CD4-positive, alpha-beta memory T cell (primary cell): ENCODE data around the gene IZUMO2. TPM values are rescaled to one million over a fixed set of nuclear protein-coding genes. Genes with fewer than 3 reads are reported as not detected.
A peak's percentile ranks its signal among the peaks of the same experiment; 100 is the strongest.

Experiments used
- CTCF ChIA-PET: fragments of 350-600 bp; sonication (Branson Sonifier 250); formaldehyde crosslinking; loops from one replicate; lab custom pipeline; 2021; ENCODE audit warnings: inconsistent platforms; ENCODE audit not compliant: partially characterized antibody; lab: Charles Lee
- POLR2A ChIA-PET: fragments of 350-600 bp; sonication (Branson Sonifier 250); formaldehyde crosslinking; loops from one replicate; lab custom pipeline; 2021; ENCODE audit not compliant: partially characterized antibody; lab: Charles Lee
- DNase-seq, 5 donors: peaks; one replicate each; pipeline versions ENCODE4 v3.0.0 to v3.0.0-alpha.2; 2020 to 2022; ENCODE audit warnings: mixed read lengths in 1 of 5
- H3K27ac ChIP-seq: one replicate; pipeline ENCODE4 v1.7.0; 2013; ENCODE audit warnings: low read depth, low read length
- H3K27me3 ChIP-seq: 2 replicates; pipeline ENCODE4 v1.7.0; 2013; ENCODE audit warnings: mild to moderate bottlenecking, low read length, moderate library complexity; ENCODE audit not compliant: insufficient read depth
- H3K36me3 ChIP-seq: 2 replicates; pipeline ENCODE4 v1.7.0; 2013; ENCODE audit warnings: mild to moderate bottlenecking, low read length, moderate library complexity; ENCODE audit not compliant: insufficient read depth
- H3K4me1 ChIP-seq: 2 replicates; pipeline ENCODE4 v1.7.0; 2013; ENCODE audit warnings: mild to moderate bottlenecking, low read length, moderate library complexity; ENCODE audit not compliant: insufficient read depth
- H3K4me3 ChIP-seq, 2 donors: one replicate each; pipeline ENCODE4 v1.7.0; 2013; ENCODE audit warnings: low read length in 2 of 2, mild to moderate bottlenecking in 1 of 2
- H3K9me3 ChIP-seq, 2 donors: one replicate each; pipeline ENCODE4 v1.7.0; 2013; ENCODE audit warnings: low read length in 2 of 2, control low read depth in 1 of 2; ENCODE audit not compliant: control insufficient read depth in 1 of 2
- H3K27ac Mint-ChIP-seq, 7 donors: one replicate each; pipeline ENCODE4 v1.8.0; 2020 to 2021; ENCODE audit warnings: mixed read lengths in 7 of 7, mild to moderate bottlenecking in 6 of 7, inconsistent platforms in 3 of 7, moderate library complexity in 3 of 7
- H3K27me3 Mint-ChIP-seq, 2 donors: one replicate each; pipeline ENCODE4 v1.8.0; 2020 to 2021; ENCODE audit warnings: mixed read lengths in 2 of 2
- H3K36me3 Mint-ChIP-seq, 2 donors: one replicate each; pipeline ENCODE4 v1.8.0; 2020 to 2021; ENCODE audit warnings: mixed read lengths in 2 of 2, inconsistent platforms in 1 of 2, mild to moderate bottlenecking in 1 of 2
- H3K4me1 Mint-ChIP-seq, 4 donors: one replicate each; pipeline ENCODE4 v1.8.0; 2020 to 2021; ENCODE audit warnings: mixed read lengths in 4 of 4, mild to moderate bottlenecking in 1 of 4
- H3K4me3 Mint-ChIP-seq, 8 donors: one replicate each; pipeline ENCODE4 v1.8.0; 2020 to 2021; ENCODE audit warnings: mixed read lengths in 8 of 8, mild to moderate bottlenecking in 7 of 8, moderate library complexity in 6 of 8, inconsistent platforms in 3 of 8
- H3K9me3 Mint-ChIP-seq, 8 donors: one replicate each; pipeline ENCODE4 v1.8.0; 2020 to 2021; ENCODE audit warnings: mixed read lengths in 8 of 8, mild to moderate bottlenecking in 5 of 8, inconsistent platforms in 3 of 8, moderate library complexity in 1 of 8
- intact Hi-C: fragments of 100-400 bp; cut with micrococcal nuclease; formaldehyde crosslinking; loops from one replicate; pipeline ENCODE4 v1.15.1; 2023
- polyA plus RNA-seq, 2 donors: library from polyadenylated mRNA; unstranded; fragments of 300-500 nt; fragmentation: Illumina TruSeq; gene quantifications; one replicate each; pipeline ENCODE4 v1.2.3, GENCODE V29; 2021
- total RNA-seq, 2 experiments: library from RNA; stranded (reverse); gene quantifications; one replicate each; pipeline ENCODE4 v1.2.3, GENCODE V29; 2021

The IZUMO2 gene
- total and polyA plus RNA-seq, 4 experiments from 2014 or later: not detected

DNA sequence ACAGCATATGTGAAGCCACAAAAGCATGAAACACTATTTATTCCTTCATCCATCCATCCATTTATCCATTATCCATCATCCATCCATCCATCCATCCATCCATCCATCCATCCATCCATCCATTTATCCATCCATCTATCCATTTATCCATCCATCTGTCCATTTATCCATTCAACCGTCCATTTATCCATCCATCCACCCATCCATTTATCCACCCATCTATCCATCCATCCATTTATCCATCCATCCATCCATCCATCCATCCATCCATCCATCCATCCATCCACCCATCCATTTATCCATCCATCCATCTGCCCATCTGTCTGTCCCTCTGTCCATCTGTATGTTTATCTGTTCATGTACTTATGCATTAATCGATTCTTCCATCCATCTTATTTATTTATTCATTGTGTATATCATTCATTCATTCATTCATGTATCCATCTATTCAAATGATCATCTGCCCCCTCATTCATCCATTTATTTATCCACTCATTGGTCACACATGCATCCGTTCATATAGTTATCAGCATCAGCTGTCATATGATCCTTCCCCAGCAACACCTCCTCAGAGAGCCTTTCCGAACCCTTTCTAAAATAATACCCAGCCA lies 33.3 kb upstream of the IZUMO2 start:
- peaks cover 31 to 36% of the 10 kb centered on the region in 2 donors for H3K27me3 Mint-ChIP-seq
- Histone ChIP-seq H3K27ac (no peak overlapping the region), H3K4me3 (no peak overlapping the region), H3K36me3 (no peaks in the 10 kb centered on the region), H3K27me3 (no peaks in the 10 kb centered on the region), H3K9me3 (no peaks in the 10 kb centered on the region), H3K4me1 (no peaks in the 10 kb centered on the region)
- H3K4me3 Mint-ChIP-seq: no peak overlapping the region
- peaks cover 0 to 2% (median 0%) of the 10 kb centered on the region in 4 donors for H3K4me1 Mint-ChIP-seq
- ChIA-PET CTCF (no interaction called here), POLR2A (no interaction called here)
- peaks cover 0 to 3% (median 0%) of the 10 kb centered on the region in 8 donors for H3K9me3 Mint-ChIP-seq
- intact Hi-C loops: no loop called here
- no peak for DNase-seq
- H3K36me3 Mint-ChIP-seq: no peaks in the 10 kb centered on the region
- no peak overlapping the region for H3K27ac Mint-ChIP-seq

DNA sequence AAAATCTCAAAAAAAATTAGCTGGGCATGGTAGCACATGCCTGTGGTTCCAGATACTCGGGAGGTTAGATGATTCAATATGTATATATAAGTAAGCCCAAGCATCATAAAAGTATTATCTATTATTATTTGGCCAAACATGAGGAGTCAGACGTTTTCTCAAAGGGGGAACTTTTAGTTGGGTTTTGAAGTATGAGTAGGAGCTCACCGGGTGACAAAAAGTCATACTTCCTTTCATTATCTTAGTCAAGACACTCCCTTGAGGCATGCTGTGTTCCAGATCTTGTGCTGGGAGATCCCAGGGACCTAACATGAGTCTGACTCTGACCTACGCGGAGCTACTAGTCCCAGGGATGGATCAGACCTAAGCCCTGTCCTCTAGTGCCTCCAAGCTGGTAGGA lies 32.1 kb upstream of the IZUMO2 start:
- DNase-seq: no peak
- Mint-ChIP-seq H3K36me3 (no peaks in the 10 kb centered on the region), H3K4me1 (peaks cover 0 to 2% (median 0%) of the 10 kb centered on the region in 4 donors), H3K4me3 (no peak overlapping the region), H3K27ac (no peak overlapping the region), H3K9me3 (peaks cover 0 to 2% (median 0%) of the 10 kb centered on the region in 8 donors), H3K27me3 (peaks cover 26 to 34% of the 10 kb centered on the region in 2 donors)
- POLR2A ChIA-PET: no interaction called here
- Histone ChIP-seq H3K27ac (no peak overlapping the region), H3K9me3 (no peaks in the 10 kb centered on the region), H3K4me3 (no peak overlapping the region), H3K36me3 (no peaks in the 10 kb centered on the region), H3K4me1 (no peaks in the 10 kb centered on the region), H3K27me3 (no peaks in the 10 kb centered on the region)
- intact Hi-C loops: no loop called here
- CTCF ChIA-PET: no interaction called here

DNA sequence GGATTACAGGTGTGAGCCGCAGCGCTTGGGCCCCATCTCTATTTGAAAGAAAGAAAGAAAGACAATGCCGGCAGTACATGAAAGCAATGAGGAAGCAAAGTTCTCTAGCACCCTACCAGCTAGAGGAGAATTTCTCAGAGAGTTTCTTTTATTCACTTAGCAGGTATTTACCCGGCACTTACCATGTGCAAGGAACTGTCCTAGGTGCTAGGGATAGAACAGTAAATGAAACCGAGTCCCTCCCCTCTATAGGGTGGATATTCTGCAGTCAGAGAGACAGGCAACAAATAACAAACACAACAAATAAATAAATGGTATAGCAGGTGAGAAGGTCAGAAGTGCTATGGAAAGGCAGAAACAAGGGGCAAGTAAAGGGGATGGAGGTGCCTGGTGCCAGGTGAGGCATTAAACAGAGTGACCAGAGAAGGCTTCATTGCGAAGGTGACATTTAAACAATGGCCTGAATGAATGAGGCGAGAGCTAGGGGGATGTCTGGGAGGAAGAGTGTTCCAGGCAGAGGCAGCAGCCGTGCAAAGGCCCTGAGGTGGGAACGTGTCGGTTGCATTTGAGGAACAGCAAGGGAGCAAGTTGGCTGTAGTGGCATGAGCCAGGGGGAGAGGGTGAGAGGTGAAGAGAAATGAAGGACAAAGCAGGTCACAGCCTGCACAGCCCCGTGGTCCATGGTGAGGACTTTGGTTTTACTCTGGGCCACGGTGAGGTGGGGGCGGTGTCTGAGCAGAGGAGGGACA lies 29.6 kb upstream of the IZUMO2 start:
- H3K27me3 ChIP-seq: no peaks in the 10 kb centered on the region
- H3K4me3 ChIP-seq: no peak overlapping the region
- no peak for DNase-seq
- no peak overlapping the region for H3K4me3 Mint-ChIP-seq
- H3K4me1 Mint-ChIP-seq: no peaks in the 10 kb centered on the region
- peaks cover 0 to 5% (median 0%) of the 10 kb centered on the region in 8 donors for H3K9me3 Mint-ChIP-seq
- H3K36me3 ChIP-seq: no peaks in the 10 kb centered on the region
- CTCF ChIA-PET: no interaction called here
- H3K9me3 ChIP-seq: no peaks in the 10 kb centered on the region
- intact Hi-C loops: no loop called here
- POLR2A ChIA-PET: no interaction called here
- H3K27me3 Mint-ChIP-seq: peaks cover 19 to 25% of the 10 kb centered on the region in 2 donors
- no peaks in the 10 kb centered on the region for H3K36me3 Mint-ChIP-seq
- no peak overlapping the region for H3K27ac ChIP-seq
- H3K4me1 ChIP-seq: no peaks in the 10 kb centered on the region
- H3K27ac Mint-ChIP-seq: peak overlapping the region in 1 of 7 donors; percentile 64

DNA sequence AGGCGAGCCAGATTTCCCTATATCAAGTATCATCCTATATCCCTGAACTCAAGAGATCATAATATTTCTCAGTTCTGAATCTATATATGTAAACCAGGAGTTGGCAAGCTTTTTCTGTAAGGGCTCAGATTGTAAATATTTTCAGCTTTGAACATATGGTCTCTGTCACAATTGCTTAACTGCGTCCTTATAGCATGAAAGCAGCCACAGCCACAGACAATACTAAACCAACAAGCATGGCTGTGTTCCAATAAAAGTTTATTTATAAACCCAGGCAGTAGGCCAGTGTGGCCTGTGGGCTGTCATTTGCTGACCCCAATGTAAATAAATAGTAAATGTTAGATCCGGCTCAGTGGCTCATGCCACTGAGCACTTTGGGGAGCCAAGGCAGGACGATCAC lies 28.1 kb upstream of the IZUMO2 start:
- Mint-ChIP-seq H3K36me3 (no peaks in the 10 kb centered on the region), H3K4me3 (no peak overlapping the region), H3K27ac (no peak overlapping the region), H3K9me3 (peaks cover 2 to 5% (median 2%) of the 10 kb centered on the region in 8 donors), H3K4me1 (no peaks in the 10 kb centered on the region), H3K27me3 (peaks cover 15 to 21% of the 10 kb centered on the region in 2 donors)
- H3K36me3 ChIP-seq: no peaks in the 10 kb centered on the region
- no peak for DNase-seq
- H3K27me3 ChIP-seq: no peaks in the 10 kb centered on the region
- no peaks in the 10 kb centered on the region for H3K9me3 ChIP-seq
- ChIA-PET CTCF (no interaction called here), POLR2A (no interaction called here)
- H3K27ac ChIP-seq: no peak overlapping the region
- intact Hi-C loops: no loop called here
- no peak overlapping the region for H3K4me3 ChIP-seq
- no peaks in the 10 kb centered on the region for H3K4me1 ChIP-seq

DNA sequence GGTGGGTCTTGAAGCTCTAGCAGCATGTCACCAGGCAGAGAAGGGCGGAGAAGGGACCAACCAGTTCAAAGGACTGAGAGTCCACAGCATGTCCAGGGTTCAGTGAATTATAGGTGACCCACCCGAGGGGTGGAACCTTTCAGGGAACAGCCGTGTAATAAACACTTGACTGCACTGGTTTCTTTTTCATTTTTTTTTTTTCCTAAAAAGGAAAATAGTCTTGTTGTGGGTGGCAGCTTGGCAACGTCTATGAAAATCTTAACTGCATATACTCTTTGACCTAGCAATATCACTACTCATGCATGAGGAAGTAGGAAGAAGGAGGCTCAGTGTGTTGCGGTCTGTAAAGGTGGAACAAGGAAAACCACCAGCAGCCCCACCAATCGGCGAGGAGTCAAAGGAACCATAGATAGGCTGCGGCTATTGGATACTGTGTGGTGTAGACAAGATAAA lies 27.4 kb upstream of the IZUMO2 start:
- intact Hi-C loops: no loop called here
- H3K36me3 ChIP-seq: no peaks in the 10 kb centered on the region
- no peak overlapping the region for H3K4me3 ChIP-seq
- CTCF ChIA-PET: no interaction called here
- H3K9me3 ChIP-seq: no peaks in the 10 kb centered on the region
- POLR2A ChIA-PET: no interaction called here
- Mint-ChIP-seq H3K4me1 (no peaks in the 10 kb centered on the region), H3K4me3 (no peak overlapping the region), H3K36me3 (no peaks in the 10 kb centered on the region), H3K27ac (no peak overlapping the region), H3K27me3 (peaks cover 13 to 17% of the 10 kb centered on the region in 2 donors), H3K9me3 (peaks cover 0 to 5% (median 3%) of the 10 kb centered on the region in 8 donors)
- H3K27me3 ChIP-seq: no peaks in the 10 kb centered on the region
- no peak for DNase-seq
- no peaks in the 10 kb centered on the region for H3K4me1 ChIP-seq
- H3K27ac ChIP-seq: no peak overlapping the region

DNA sequence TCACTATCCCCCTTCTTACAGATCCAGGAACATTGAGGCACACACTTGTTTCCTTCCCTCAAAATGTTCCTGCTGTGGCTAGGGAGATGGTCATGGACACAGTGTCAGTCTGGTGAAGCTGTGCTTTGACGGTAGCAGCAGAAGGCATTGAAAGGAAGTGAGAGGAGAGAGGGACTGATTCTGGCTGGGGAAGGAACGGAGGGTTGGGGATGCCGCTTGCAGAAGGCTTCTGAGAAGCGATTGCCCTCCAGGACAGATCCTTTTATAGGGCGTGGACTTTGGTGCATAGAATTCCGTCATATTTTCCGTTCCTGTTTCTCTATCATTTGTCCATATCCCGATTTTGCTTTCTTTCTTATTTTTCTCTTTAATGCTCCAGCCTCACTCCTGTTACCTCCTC lies 26.2 kb upstream of the IZUMO2 start:
- no peak overlapping the region for H3K27ac Mint-ChIP-seq
- ChIA-PET POLR2A (no interaction called here), CTCF (no interaction called here)
- H3K27ac ChIP-seq: no peak overlapping the region
- peaks cover 0 to 5% (median 3%) of the 10 kb centered on the region in 8 donors for H3K9me3 Mint-ChIP-seq
- H3K4me1 ChIP-seq: no peaks in the 10 kb centered on the region
- no peaks in the 10 kb centered on the region for H3K9me3 ChIP-seq
- H3K27me3 ChIP-seq: no peaks in the 10 kb centered on the region
- no peaks in the 10 kb centered on the region for H3K36me3 Mint-ChIP-seq
- no peaks in the 10 kb centered on the region for H3K4me1 Mint-ChIP-seq
- peaks cover 13 to 17% of the 10 kb centered on the region in 2 donors for H3K27me3 Mint-ChIP-seq
- no peaks in the 10 kb centered on the region for H3K36me3 ChIP-seq
- no peak overlapping the region for H3K4me3 ChIP-seq
- H3K4me3 Mint-ChIP-seq: no peak overlapping the region
- DNase-seq: no peak
- intact Hi-C loops: no loop called here

DNA sequence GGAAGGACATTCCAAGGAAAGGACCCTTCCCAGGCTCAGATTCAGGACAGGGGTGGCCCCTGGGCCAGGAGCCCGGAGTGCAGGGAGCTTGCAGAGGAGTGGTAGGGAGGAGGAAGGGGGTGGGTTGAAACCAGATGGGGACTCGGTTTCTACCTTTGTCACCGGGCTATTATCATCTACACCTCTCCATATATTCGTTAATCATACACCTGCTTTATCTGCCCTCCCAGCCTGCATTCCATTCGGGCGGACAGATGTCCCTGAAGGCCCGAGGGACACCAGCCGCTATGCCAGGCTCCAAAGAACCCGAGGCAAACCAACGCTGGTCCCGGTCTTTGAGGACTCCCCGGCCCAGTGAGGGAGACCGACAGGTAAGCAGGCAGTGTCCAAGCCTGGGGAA lies 24.9 kb upstream of the IZUMO2 start:
- CTCF ChIA-PET: no interaction called here
- H3K27ac Mint-ChIP-seq: no peak overlapping the region
- no peaks in the 10 kb centered on the region for H3K36me3 ChIP-seq
- intact Hi-C loops: no loop called here
- H3K27ac ChIP-seq: no peak overlapping the region
- H3K4me3 Mint-ChIP-seq: no peak overlapping the region
- no peaks in the 10 kb centered on the region for H3K9me3 ChIP-seq
- no peaks in the 10 kb centered on the region for H3K4me1 ChIP-seq
- peaks cover 0 to 7% (median 3%) of the 10 kb centered on the region in 8 donors for H3K9me3 Mint-ChIP-seq
- DNase-seq: no peak
- no peaks in the 10 kb centered on the region for H3K36me3 Mint-ChIP-seq
- POLR2A ChIA-PET: no interaction called here
- no peaks in the 10 kb centered on the region for H3K4me1 Mint-ChIP-seq
- H3K27me3 Mint-ChIP-seq: peaks cover 9 to 14% of the 10 kb centered on the region in 2 donors
- no peaks in the 10 kb centered on the region for H3K27me3 ChIP-seq
- no peak overlapping the region for H3K4me3 ChIP-seq
